ENCODE data around the gene TRNAU1AP. TPM values are rescaled to one million over a fixed set of nuclear protein-coding genes. Genes with fewer than 3 reads are reported as not detected.
"Not testable (repeated sequence)": the region's sequence is repeated elsewhere in the genome, so short reads cannot be mapped to it uniquely, and the experiment has no call there.

TRNAU1AP gene
- polyA plus RNA-seq, 2 donors: 20.1 to 27.8 TPM

DNA sequence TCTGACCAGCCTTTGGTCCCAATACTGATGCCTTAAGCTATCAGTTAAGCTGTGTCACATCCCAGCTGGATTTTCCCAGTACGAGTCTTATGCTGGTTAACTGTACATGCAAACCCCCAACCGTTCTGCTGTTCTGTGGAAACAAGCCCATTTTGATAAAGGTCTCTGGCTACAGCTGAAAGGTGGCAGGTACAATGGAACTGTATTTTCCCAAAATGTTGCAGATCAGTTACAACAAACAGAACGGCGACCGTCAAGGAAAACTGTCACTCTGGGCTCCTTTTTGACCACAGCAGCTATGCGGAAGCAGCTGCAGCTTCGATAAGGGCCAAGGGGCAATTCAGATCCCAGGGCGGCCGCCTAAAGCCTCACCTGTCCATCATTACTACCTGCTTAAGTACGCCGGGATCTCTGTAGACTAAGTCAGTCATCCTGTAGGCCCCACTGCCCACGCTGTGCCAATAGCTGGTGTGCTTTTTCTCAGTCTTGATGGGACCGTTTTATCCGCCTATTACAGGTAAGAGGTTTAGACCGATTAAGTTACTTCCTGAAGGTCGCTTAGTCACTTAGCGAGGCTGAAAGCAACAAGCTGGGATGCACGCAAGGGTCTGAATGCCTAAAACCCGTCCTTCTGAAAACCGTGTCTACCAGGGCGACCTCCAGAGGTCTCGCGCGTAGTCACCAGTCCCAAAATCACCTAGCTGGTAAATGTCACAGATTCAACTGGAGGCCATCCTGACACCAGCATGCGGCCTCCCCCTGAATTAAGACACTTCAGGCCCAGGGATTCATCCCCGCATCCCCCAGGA, 28.0 kb downstream of the TRNAU1AP start:
- peak overlapping the region; percentile 90 to 95 for H3K27ac ChIP-seq (ENCODE audit: low read depth in 2 of 2, low read length in 1 of 2)
- peak overlapping the region; percentile 81 to 85 for H3K4me3 ChIP-seq (ENCODE audit: low read depth in 1 of 2, low read length in 2 of 2)
- no peaks in the 10 kb centered on the region for H3K9me3 ChIP-seq (ENCODE audit: control insufficient read depth in 2 of 2, insufficient read depth in 1 of 2, low read depth in 1 of 2, low read length in 1 of 2)
- 0% methylated on average over 26 of the region's 26 CpGs for WGBS, 2 donors
- peaks cover 9 to 21% of the 10 kb centered on the region in 2 donors for H3K36me3 ChIP-seq (ENCODE audit: control insufficient read depth in 2 of 2, insufficient read depth in 2 of 2, low read length in 1 of 2)
- H3K4me1 ChIP-seq (ENCODE audit: control insufficient read depth in 2 of 2, insufficient read depth in 2 of 2, low read length in 1 of 2): peaks cover 0 to 5% of the 10 kb centered on the region in 2 donors
- H3K27me3 ChIP-seq (ENCODE audit: control insufficient read depth in 1 of 2, insufficient read depth in 2 of 2, low read length in 2 of 2): no peaks in the 10 kb centered on the region

DNA sequence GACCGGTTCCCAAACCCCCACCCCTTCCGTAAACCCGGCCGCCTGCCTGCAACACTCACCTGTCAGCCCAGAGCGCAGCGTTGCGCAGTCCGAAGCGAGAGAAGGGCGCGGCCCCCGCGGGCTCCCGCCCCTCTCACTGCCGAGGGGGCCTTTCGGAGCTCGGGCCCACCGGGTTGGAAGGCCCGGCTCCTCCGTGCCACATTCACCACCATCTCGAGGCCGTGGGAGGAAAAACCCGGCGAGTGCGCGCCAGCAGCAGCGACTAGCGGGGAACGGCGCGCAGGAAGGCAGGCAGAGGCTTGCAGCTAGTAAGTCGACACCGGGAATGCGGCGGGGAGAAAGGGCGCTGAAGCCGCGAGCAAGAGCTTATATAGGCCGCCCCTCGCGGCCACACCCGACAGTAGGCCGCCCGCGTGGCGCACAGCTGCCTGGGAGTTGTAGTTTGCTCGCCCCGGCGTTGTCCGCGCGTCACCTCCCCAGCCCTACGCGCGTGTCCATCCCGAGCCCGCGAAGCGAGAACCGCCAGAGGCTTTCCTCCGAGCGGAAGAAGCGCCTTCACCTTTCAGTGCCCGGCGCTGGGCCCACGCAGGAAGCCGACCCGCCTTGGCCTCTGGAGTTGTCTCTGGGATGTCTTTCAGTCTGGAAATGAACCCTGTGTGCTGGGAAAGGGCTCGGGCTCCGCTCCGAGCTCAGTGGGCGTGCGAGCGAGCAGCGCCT, 28.8 kb downstream of the TRNAU1AP start:
- H3K27ac ChIP-seq (ENCODE audit: low read depth in 2 of 2, low read length in 1 of 2): peak overlapping the region; percentile 95 to 96
- H3K4me3 ChIP-seq (ENCODE audit: low read depth in 1 of 2, low read length in 2 of 2): peak overlapping the region; percentile 81 to 85
- WGBS, 2 donors: 0 to 1% methylated on average over 74 to 75 of the region's 75 CpGs
- H3K36me3 ChIP-seq (ENCODE audit: control insufficient read depth in 2 of 2, insufficient read depth in 2 of 2, low read length in 1 of 2): peaks cover 9 to 21% of the 10 kb centered on the region in 2 donors
- H3K4me1 ChIP-seq (ENCODE audit: control insufficient read depth in 2 of 2, insufficient read depth in 2 of 2, low read length in 1 of 2): peaks cover 0 to 5% of the 10 kb centered on the region in 2 donors
- H3K27me3 ChIP-seq (ENCODE audit: control insufficient read depth in 1 of 2, insufficient read depth in 2 of 2, low read length in 2 of 2): no peaks in the 10 kb centered on the region
- no peaks in the 10 kb centered on the region for H3K9me3 ChIP-seq (ENCODE audit: control insufficient read depth in 2 of 2, insufficient read depth in 1 of 2, low read depth in 1 of 2, low read length in 1 of 2)

DNA sequence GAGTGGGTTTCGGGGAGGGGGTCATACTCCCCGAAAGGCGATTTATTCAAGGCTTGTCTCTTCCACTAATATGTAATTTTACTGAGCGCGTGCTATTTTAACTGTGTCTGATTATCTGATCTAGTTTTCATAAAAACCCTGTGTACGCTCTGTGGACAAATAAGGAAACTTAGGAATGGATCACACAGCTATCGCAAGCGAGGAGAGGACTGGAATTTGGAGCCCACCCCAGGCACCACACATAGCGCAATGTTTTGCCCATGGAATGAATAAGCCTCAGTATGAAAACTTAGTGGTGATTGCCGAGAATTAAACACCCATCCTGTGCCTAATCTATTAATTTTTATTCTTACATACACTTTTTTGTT, 29.3 kb downstream of the TRNAU1AP start:
- WGBS, 2 donors: 1 to 2% methylated on average over 10 of the region's 10 CpGs
- Histone ChIP-seq H3K36me3 (ENCODE audit: control insufficient read depth in 2 of 2, insufficient read depth in 2 of 2, low read length in 1 of 2) (peaks cover 9 to 21% of the 10 kb centered on the region in 2 donors), H3K27me3 (ENCODE audit: control insufficient read depth in 1 of 2, insufficient read depth in 2 of 2, low read length in 2 of 2) (no peaks in the 10 kb centered on the region), H3K9me3 (ENCODE audit: control insufficient read depth in 2 of 2, insufficient read depth in 1 of 2, low read depth in 1 of 2, low read length in 1 of 2) (no peaks in the 10 kb centered on the region), H3K4me3 (ENCODE audit: low read depth in 1 of 2, low read length in 2 of 2) (peak overlapping the region; percentile 81 to 85), H3K4me1 (ENCODE audit: control insufficient read depth in 2 of 2, insufficient read depth in 2 of 2, low read length in 1 of 2) (peaks cover 0 to 5% of the 10 kb centered on the region in 2 donors), H3K27ac (ENCODE audit: low read depth in 2 of 2, low read length in 1 of 2) (peak overlapping the region; percentile 95 to 96)

DNA sequence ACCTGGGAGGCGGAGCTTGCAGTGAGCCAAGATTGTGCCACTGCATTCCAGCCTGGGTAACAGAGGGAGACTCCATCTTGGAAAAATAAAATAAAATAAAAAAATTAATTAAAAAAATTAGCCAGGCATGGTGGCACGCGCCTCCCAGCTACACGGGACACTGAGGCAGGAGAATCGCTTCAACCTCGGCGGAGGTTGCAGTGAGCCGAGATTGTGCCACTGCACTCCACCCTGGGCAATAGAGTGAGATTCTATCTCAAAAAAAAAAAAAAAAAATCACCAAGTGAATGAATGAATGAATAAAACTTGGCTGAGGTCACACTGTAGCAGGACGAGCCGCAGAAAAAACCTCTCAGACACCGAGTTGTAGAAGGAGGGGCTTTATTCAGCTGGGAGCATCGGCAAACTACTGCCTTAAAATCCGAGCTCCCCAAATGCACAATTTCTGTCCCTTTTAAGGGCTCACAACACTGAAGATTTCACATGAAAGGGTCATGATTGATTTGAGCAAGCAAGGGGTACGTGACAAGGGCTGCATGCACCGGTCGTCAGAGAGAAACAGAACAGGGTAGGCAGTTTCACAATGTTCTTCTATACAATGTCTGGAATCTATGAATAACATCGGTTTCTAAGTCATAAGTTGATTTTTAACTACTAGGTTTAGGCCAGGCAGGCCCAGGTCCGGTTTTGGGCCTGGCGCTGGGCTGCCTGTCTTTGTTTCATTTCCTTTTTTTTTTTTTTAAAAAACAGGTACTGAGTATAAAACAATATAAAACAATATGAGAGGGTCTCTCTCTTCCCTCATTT, 33.9 kb downstream of the TRNAU1AP start:
- not testable (repeated sequence) for H3K27me3 ChIP-seq (ENCODE audit: control insufficient read depth in 1 of 2, insufficient read depth in 2 of 2, low read length in 2 of 2); H3K27ac ChIP-seq (ENCODE audit: low read depth in 2 of 2, low read length in 1 of 2); H3K4me3 ChIP-seq (ENCODE audit: low read depth in 1 of 2, low read length in 2 of 2); H3K4me1 ChIP-seq (ENCODE audit: control insufficient read depth in 2 of 2, insufficient read depth in 2 of 2, low read length in 1 of 2); H3K36me3 ChIP-seq (ENCODE audit: control insufficient read depth in 2 of 2, insufficient read depth in 2 of 2, low read length in 1 of 2); H3K9me3 ChIP-seq (ENCODE audit: control insufficient read depth in 2 of 2, insufficient read depth in 1 of 2, low read depth in 1 of 2, low read length in 1 of 2)
- 89 to 93% methylated on average over 19 of the region's 19 CpGs for WGBS, 2 donors

DNA sequence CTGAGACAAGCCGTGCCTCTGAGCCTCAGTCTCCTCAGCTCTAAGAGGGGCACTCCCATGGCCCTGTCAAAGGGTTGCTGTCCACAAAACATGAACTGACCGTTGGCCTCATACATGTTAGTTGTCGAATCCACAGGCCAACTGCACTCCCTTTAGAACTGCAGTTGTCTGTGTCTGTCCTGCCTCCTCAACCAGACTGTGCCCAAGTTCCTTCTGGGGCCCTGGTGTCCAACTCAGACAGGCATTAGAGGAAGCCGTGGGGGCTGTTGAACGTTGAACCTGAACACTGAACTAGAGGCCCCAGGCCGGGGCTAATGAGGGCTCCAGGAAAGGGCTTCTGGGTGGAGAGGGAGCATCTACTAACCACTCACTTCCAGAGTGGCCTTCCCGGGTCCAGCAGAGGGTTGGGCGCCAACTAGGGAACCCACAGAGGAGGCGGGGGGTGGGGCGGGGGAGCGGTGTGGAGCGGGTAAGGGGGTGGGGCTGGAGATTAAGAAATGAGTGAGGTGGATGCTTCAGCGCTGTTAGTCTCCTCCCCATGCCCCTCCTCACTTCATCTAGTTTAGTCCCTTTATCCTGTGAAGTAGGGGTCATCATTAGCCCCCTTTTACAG, 38.9 kb downstream of the TRNAU1AP start, which contains the start of gene RAB42:
RAB42 (plus strand) TSS at position 558 of the 613 bp plus-strand sequence. CDS start 247 bp downstream, outside the sequence.
- no peaks in the 10 kb centered on the region for H3K27me3 ChIP-seq (ENCODE audit: control insufficient read depth in 1 of 2, insufficient read depth in 2 of 2, low read length in 2 of 2)
- H3K4me3 ChIP-seq (ENCODE audit: low read depth in 1 of 2, low read length in 2 of 2): peak within 1 kb of the TSS; percentile 40 to 44
- H3K27ac ChIP-seq (ENCODE audit: low read depth in 2 of 2, low read length in 1 of 2): peak within 1 kb of the TSS in 1 of 2 donors; percentile 2
- H3K9me3 ChIP-seq (ENCODE audit: control insufficient read depth in 2 of 2, insufficient read depth in 1 of 2, low read depth in 1 of 2, low read length in 1 of 2): no peaks in the 10 kb centered on the region
- peaks cover 0 to 4% of the 10 kb centered on the region in 2 donors for H3K4me1 ChIP-seq (ENCODE audit: control insufficient read depth in 2 of 2, insufficient read depth in 2 of 2, low read length in 1 of 2)
- WGBS, 2 donors: 25 to 33% methylated on average over 13 of the region's 13 CpGs
- no peaks in the 10 kb centered on the region for H3K36me3 ChIP-seq (ENCODE audit: control insufficient read depth in 2 of 2, insufficient read depth in 2 of 2, low read length in 1 of 2)

DNA sequence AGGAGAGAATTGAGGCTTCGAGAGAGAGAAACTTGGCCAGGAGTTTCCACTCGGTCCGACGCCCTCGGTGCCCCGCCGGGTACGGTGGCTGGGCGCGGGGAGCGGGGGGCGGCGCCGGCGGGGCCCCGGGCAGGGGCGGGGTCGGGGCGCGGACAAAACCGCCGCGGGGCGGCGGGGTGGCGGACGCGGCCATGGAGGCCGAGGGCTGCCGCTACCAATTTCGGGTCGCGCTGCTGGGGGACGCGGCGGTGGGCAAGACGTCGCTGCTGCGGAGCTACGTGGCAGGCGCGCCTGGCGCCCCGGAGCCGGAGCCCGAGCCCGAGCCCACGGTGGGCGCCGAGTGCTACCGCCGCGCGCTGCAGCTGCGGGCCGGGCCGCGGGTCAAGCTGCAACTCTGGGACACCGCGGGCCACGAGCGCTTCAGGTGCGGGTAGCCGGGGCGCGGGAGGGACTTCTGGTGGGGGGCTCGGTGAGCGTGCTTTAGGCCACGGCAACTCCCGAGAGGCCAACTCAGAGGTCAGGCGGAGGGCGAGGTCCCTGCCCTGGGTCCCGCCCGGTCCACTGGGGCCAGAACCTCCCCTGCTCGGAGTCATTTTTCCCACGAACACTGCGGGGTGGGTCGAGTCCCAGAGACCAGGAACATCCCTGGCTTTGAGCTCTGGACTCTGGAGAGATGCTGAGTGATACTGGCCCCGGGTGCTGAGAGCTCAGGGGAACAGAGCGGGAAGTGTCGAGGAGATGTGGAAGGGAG, 39.6 kb downstream of the TRNAU1AP start:
- no peaks in the 10 kb centered on the region for H3K36me3 ChIP-seq (ENCODE audit: control insufficient read depth in 2 of 2, insufficient read depth in 2 of 2, low read length in 1 of 2)
- peak overlapping the region; percentile 40 to 44 for H3K4me3 ChIP-seq (ENCODE audit: low read depth in 1 of 2, low read length in 2 of 2)
- H3K27me3 ChIP-seq (ENCODE audit: control insufficient read depth in 1 of 2, insufficient read depth in 2 of 2, low read length in 2 of 2): no peaks in the 10 kb centered on the region
- H3K27ac ChIP-seq (ENCODE audit: low read depth in 2 of 2, low read length in 1 of 2): no peak overlapping the region
- WGBS, 2 donors: 4 to 6% methylated on average over 72 to 81 of the region's 81 CpGs
- H3K4me1 ChIP-seq (ENCODE audit: control insufficient read depth in 2 of 2, insufficient read depth in 2 of 2, low read length in 1 of 2): peaks cover 0 to 4% of the 10 kb centered on the region in 2 donors
- no peaks in the 10 kb centered on the region for H3K9me3 ChIP-seq (ENCODE audit: control insufficient read depth in 2 of 2, insufficient read depth in 1 of 2, low read depth in 1 of 2, low read length in 1 of 2)

DNA sequence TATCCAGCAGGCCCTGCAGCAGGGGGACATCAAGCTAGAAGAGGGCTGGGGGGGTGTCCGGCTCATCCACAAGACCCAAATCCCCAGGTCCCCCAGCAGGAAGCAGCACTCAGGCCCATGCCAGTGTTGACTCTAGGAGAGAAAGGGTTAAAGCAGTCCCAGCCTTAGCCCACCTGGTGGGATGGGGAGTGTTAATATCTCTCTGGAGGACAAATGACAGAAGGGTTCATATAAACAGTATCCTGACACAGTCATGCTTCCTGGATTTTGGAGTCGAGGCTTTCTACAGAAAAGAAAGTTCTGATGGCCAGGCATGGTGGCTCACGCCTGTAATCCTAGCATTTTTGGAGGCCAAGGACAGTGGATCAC, 41.1 kb downstream of the TRNAU1AP start:
- not testable (repeated sequence) for H3K36me3 ChIP-seq (ENCODE audit: control insufficient read depth in 2 of 2, insufficient read depth in 2 of 2, low read length in 1 of 2); H3K9me3 ChIP-seq (ENCODE audit: control insufficient read depth in 2 of 2, insufficient read depth in 1 of 2, low read depth in 1 of 2, low read length in 1 of 2); H3K4me3 ChIP-seq (ENCODE audit: low read depth in 1 of 2, low read length in 2 of 2); H3K4me1 ChIP-seq (ENCODE audit: control insufficient read depth in 2 of 2, insufficient read depth in 2 of 2, low read length in 1 of 2); H3K27ac ChIP-seq (ENCODE audit: low read depth in 2 of 2, low read length in 1 of 2); H3K27me3 ChIP-seq (ENCODE audit: control insufficient read depth in 1 of 2, insufficient read depth in 2 of 2, low read length in 2 of 2)
- WGBS, 2 donors: 77% methylated on average over 3 of the region's 3 CpGs

DNA sequence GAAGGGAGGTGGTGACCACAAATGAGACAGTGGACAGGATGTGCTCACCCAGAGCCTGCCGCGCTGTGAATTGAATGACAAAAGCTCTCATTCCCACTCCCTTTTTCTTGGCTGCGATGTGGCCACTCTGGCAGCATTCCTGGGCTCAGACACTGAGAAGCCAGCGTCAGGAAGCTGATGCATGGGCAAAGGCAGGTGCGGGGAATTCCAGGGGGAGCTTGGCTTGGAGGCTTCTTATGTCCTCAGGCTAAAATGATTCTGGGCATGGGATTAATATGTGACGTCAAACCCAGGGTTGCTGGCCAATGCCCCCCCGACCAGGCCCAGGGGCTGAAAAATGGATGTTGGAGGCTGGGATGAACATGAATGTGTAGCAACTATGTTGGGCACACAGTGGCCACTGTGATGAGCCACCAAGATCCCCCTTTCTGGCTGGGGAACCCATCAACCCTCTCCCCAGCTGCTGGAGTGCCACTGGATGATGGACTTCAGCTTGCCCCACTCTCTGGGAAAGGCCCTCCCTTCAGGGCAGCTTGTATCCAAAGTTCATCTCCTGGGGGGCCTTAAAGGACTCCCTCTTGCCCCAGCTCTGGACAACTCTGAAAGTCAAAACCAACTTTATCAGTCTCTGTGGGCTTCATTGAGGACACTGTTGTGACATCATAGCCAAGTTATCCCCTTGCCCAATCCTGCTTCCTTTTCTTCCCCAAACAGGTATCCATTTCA, 42.0 kb downstream of the TRNAU1AP start:
- 41 to 57% methylated on average over 7 of the region's 7 CpGs for WGBS, 2 donors

More for the DNA sequence above, 42.0 kb downstream of the TRNAU1AP start:
- H3K27ac ChIP-seq (ENCODE audit: low read depth in 2 of 2, low read length in 1 of 2); H3K36me3 ChIP-seq (ENCODE audit: control insufficient read depth in 2 of 2, insufficient read depth in 2 of 2, low read length in 1 of 2); H3K4me1 ChIP-seq (ENCODE audit: control insufficient read depth in 2 of 2, insufficient read depth in 2 of 2, low read length in 1 of 2); H3K27me3 ChIP-seq (ENCODE audit: control insufficient read depth in 1 of 2, insufficient read depth in 2 of 2, low read length in 2 of 2); H3K4me3 ChIP-seq (ENCODE audit: low read depth in 1 of 2, low read length in 2 of 2); H3K9me3 ChIP-seq (ENCODE audit: control insufficient read depth in 2 of 2, insufficient read depth in 1 of 2, low read depth in 1 of 2, low read length in 1 of 2): not testable (repeated sequence)
